Vagina (tissue), 2 donors: ENCODE results near the gene EIF2S1.
"Not testable (repeated sequence)": the region's sequence is repeated elsewhere in the genome, so short reads cannot be mapped to it uniquely, and the experiment has no call there.

Source experiments
- POLR2A ChIP-seq, 2 donors: fragments of 450-650 bp; IDR thresholded peaks; one replicate each; pipeline ENCODE4 v1.6.1; 2017; ENCODE audit warnings: antibody characterized with exemption in 2 of 2, mild to moderate bottlenecking in 2 of 2, moderate library complexity in 2 of 2
- POLR2AphosphoS5 ChIP-seq, 2 donors: sonication (generic); formaldehyde crosslinking; IDR thresholded peaks; one replicate each; pipeline ENCODE4 v1.9.0; 2017; ENCODE audit warnings: antibody characterized with exemption in 2 of 2, mild to moderate bottlenecking in 2 of 2, low read depth in 1 of 2; ENCODE audit not compliant: insufficient read depth in 1 of 2
- TF ChIP-seq, protein P1 (sequence below), 3 experiments: fragments of 450-650 bp in 2 of 3; fragments of 200-600 bp in 1 of 3; sonication (generic) in 1 of 3; IDR thresholded peaks; one replicate each; pipeline ENCODE4 v1.5.1; 2017 to 2019; ENCODE audit warnings: antibody characterized with exemption in 3 of 3, mild to moderate bottlenecking in 2 of 3, moderate library complexity in 2 of 3

DNA sequence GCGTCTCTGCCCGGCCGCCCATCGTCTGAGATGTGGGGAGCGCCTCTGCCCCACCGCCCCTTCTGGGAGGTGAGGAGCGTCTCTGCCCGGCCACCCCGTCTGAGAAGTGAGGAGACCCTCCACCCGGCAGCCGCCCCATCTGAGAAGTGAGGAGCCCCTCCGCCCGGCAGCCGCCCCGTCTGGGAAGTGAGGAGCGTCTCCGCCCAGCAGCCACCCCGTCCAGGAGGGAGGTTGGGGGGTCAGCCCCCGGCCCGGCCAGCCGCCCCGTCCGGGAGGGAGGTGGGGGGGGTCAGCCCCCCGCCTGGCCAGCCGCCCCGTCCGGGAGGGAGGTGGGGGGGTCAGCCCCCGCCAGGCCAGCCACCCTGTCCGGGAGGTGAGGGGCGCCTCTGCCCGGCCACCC, 18.9 kb upstream of the EIF2S1 start:
- TF ChIP-seq, protein P1, sequence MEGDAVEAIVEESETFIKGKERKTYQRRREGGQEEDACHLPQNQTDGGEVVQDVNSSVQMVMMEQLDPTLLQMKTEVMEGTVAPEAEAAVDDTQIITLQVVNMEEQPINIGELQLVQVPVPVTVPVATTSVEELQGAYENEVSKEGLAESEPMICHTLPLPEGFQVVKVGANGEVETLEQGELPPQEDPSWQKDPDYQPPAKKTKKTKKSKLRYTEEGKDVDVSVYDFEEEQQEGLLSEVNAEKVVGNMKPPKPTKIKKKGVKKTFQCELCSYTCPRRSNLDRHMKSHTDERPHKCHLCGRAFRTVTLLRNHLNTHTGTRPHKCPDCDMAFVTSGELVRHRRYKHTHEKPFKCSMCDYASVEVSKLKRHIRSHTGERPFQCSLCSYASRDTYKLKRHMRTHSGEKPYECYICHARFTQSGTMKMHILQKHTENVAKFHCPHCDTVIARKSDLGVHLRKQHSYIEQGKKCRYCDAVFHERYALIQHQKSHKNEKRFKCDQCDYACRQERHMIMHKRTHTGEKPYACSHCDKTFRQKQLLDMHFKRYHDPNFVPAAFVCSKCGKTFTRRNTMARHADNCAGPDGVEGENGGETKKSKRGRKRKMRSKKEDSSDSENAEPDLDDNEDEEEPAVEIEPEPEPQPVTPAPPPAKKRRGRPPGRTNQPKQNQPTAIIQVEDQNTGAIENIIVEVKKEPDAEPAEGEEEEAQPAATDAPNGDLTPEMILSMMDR (IDR thresholded peaks at IDR 0.05), result not testable (repeated sequence)
- not testable (repeated sequence) for TF ChIP-seq POLR2A (IDR thresholded peaks at IDR 0.05); POLR2AphosphoS5 (IDR thresholded peaks at IDR 0.05; ENCODE audit: insufficient read depth in 1 of 2, low read depth in 1 of 2)
